Testis (tissue), 2 donors: ENCODE results near the gene CPSF4L.
"Not testable (repeated sequence)": the region's sequence is repeated elsewhere in the genome, so short reads cannot be mapped to it uniquely, and the experiment has no call there.

Experiments used
- CTCF ChIP-seq, 3 experiments: fragments of 450-650 bp in 2 of 3; fragments of 200-600 bp in 1 of 3; sonication (generic) in 1 of 3; IDR thresholded peaks; one replicate each; pipeline ENCODE4 v1.5.1; 2016 to 2019; ENCODE audit warnings: antibody characterized with exemption in 3 of 3, mild to moderate bottlenecking in 2 of 3, moderate library complexity in 1 of 3
- POLR2A ChIP-seq: fragments of 450-650 bp; IDR thresholded peaks from one replicate; pipeline ENCODE4 v1.6.1; 2017; ENCODE audit warnings: antibody characterized with exemption, mild to moderate bottlenecking, moderate library complexity

GRCh38 chr17:73264448-73264847 is 2.8 kb upstream of the CPSF4L start:
- TF ChIP-seq CTCF (IDR thresholded peaks at IDR 0.05); POLR2A: not testable (repeated sequence)
